Right lobe of liver (tissue), 6 donors: ENCODE measurements around the gene SGTA. TPM values are rescaled to one million over a fixed set of nuclear protein-coding genes. Genes with fewer than 3 reads are reported as not detected.

Experiments
- ATAC-seq, 4 donors: fragments of 200-7000 bp; cut with Tn5 transposase; one replicate each; pipeline ENCODE4 v1.9.1; 2020; ENCODE audit warnings: mild to moderate bottlenecking in 4 of 4, moderate library complexity in 4 of 4
- DNase-seq, 3 donors: peaks; one replicate each; pipeline ENCODE4 v3.0.0-alpha.2; 2020
- H3K27ac ChIP-seq, 3 donors: fragments of 200-600 bp; one replicate each; pipeline ENCODE4 v1.8.0; 2022
- H3K27me3 ChIP-seq, 2 donors: fragments of 200-600 bp; one replicate each; pipeline ENCODE4 v1.8.0; 2022
- H3K36me3 ChIP-seq, 4 donors: fragments of 200-600 bp; sonication (generic) in 1 of 4; one replicate each; pipeline versions ENCODE4 v1.5.1 to v1.8.0; 2017 to 2022; ENCODE audit warnings: control low read depth in 1 of 4
- H3K4me1 ChIP-seq, 4 donors: fragments of 200-600 bp; sonication (generic) in 1 of 4; one replicate each; pipeline versions ENCODE4 v1.5.1 to v1.8.0; 2017 to 2022; ENCODE audit warnings: control low read depth in 1 of 4
- H3K4me3 ChIP-seq, 3 donors: fragments of 200-600 bp; one replicate each; pipeline ENCODE4 v1.8.0; 2022
- H3K9me3 ChIP-seq, 4 donors: fragments of 200-600 bp; sonication (generic) in 1 of 4; one replicate each; pipeline versions ENCODE4 v1.5.1 to v1.8.0; 2017 to 2022; ENCODE audit warnings: control low read depth in 1 of 4
- POLR2A ChIP-seq: fragments of 450-650 bp; IDR thresholded peaks from one replicate; pipeline ENCODE4 v1.6.1; 2017; ENCODE audit warnings: antibody characterized with exemption, mild to moderate bottlenecking
- WGBS: methylation state at CpG from one replicate; pipeline ENCODE4 v1.1.6; 2018; ENCODE audit warnings: low coverage, low lambda C conversion rate; ENCODE audit not compliant: insufficient coverage; ENCODE audit errors: missing lambda C conversion rate; 5-methylcytosine and 5-hydroxymethylcytosine counted together
- intact Hi-C, 2 donors: fragments of 100-400 bp; cut with DNase I; formaldehyde crosslinking; loops; one replicate each; pipeline versions ENCODE4 v1.11.2 to v1.14.1; 2022
- total RNA-seq, 6 experiments: library from RNA; depleted of rRNA in 2 of 6; stranded (reverse); fragments of >200 nt in 2 of 6; fragmentation: NEBNext Ultra II Directional in 3 of 6; extraction: Animal tissue kit (Norgen Biotek cat#: 25700) in 3 of 6; gene quantifications; one replicate each; pipeline versions ENCODE4 v1.1.0 to v1.2.4, GENCODE V29; 2016 to 2023
- TF ChIP-seq, protein P1 (sequence below), 4 donors: fragments of 200-600 bp in 3 of 4; fragments of 450-650 bp in 1 of 4; IDR thresholded peaks; one replicate each; pipeline versions ENCODE4 v1.5.1 to v1.8.0; 2016 to 2022; ENCODE audit warnings: antibody characterized with exemption in 4 of 4, mild to moderate bottlenecking in 2 of 4
- donor health status: DM: no; HTN: yes; CAD: no.
- donor health status: DM: no; HTN: no; CAD: no.
- donor health status: DM: no; HTN: no; CAD: no.
- donor health status: DM: no; HTN: yes; CAD: no.
- donor health status: DM: no; HTN: yes; CAD: no.

Gene SGTA
- total RNA-seq, 6 experiments from 2014 or later = 21.5 to 41.7 (median 23.7) TPM

GRCh38 chr19:2782329-2782935, 641 bp downstream of the SGTA start:
- Histone ChIP-seq H3K27ac (peak overlapping the region; percentile 88 to 92 (median 88)), H3K4me1 (peaks cover 0 to 30% (median 3%) of the 10 kb centered on the region in 4 donors), H3K9me3 (no peaks in the 10 kb centered on the region), H3K36me3 (no peaks in the 10 kb centered on the region), H3K27me3 (no peaks in the 10 kb centered on the region), H3K4me3 (peak overlapping the region; percentile 99 to 100 (median 99))
- intact Hi-C loops = no loop called here
- WGBS = under 1% methylated on average over 17 of the region's 24 CpGs
- no peak for ATAC-seq
- DNase-seq = no peak
- TF ChIP-seq, protein P1, sequence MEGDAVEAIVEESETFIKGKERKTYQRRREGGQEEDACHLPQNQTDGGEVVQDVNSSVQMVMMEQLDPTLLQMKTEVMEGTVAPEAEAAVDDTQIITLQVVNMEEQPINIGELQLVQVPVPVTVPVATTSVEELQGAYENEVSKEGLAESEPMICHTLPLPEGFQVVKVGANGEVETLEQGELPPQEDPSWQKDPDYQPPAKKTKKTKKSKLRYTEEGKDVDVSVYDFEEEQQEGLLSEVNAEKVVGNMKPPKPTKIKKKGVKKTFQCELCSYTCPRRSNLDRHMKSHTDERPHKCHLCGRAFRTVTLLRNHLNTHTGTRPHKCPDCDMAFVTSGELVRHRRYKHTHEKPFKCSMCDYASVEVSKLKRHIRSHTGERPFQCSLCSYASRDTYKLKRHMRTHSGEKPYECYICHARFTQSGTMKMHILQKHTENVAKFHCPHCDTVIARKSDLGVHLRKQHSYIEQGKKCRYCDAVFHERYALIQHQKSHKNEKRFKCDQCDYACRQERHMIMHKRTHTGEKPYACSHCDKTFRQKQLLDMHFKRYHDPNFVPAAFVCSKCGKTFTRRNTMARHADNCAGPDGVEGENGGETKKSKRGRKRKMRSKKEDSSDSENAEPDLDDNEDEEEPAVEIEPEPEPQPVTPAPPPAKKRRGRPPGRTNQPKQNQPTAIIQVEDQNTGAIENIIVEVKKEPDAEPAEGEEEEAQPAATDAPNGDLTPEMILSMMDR (IDR thresholded peaks at IDR 0.05) = no peak
- TF ChIP-seq POLR2A = no peak

DNA sequence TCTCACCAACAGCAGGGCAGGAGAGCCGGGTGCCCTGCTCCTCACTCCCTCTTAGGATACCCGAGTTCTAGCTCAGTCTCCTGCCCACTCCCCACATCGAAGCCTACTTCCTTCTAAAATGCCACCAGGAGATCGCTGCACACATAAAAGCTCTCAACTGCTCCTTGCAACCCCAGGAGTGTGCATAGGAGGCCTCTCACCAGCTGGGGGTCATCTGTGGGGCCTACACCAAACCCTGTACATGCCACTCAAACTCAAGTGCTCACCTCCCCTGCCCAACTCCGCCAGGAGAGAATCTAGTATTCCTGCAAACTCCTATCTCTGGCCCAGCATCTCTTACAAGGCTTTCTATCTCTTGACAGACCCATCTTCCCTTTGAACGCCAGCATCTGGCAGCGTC, 2.8 kb downstream of the SGTA start:
- ATAC-seq (no peak), DNase-seq (no peak)
- Histone ChIP-seq H3K4me1 (peaks cover 0 to 32% (median 7%) of the 10 kb centered on the region in 4 donors), H3K36me3 (no peaks in the 10 kb centered on the region), H3K27ac (no peak overlapping the region), H3K4me3 (no peak overlapping the region), H3K27me3 (no peaks in the 10 kb centered on the region), H3K9me3 (no peaks in the 10 kb centered on the region)
- intact Hi-C loops = no loop called here
- TF ChIP-seq POLR2A = no peak
- TF ChIP-seq, protein P1 (IDR thresholded peaks at IDR 0.05) = no peak
- WGBS = 78% methylated on average over 7 of the region's 7 CpGs

- H3K4me3 ChIP-seq = no peak overlapping the region
- no peaks in the 10 kb centered on the region for H3K9me3 ChIP-seq
- intact Hi-C loops = no loop called here
- ATAC-seq (no peak), DNase-seq (no peak)
- peaks cover 0 to 34% (median 10%) of the 10 kb centered on the region in 4 donors for H3K4me1 ChIP-seq
- no peaks in the 10 kb centered on the region for H3K27me3 ChIP-seq
- TF ChIP-seq POLR2A = no peak
- TF ChIP-seq, protein P1 (IDR thresholded peaks at IDR 0.05) = no peak
- H3K36me3 ChIP-seq = no peaks in the 10 kb centered on the region
- H3K27ac ChIP-seq = no peak overlapping the region
- 82% methylated on average over 8 of the region's 14 CpGs for WGBS
Measured at GRCh38 chr19:2779121-2779740, 3.8 kb downstream of the SGTA start.

GRCh38 chr19:2777952-2778683, 5.0 kb downstream of the SGTA start:
- H3K9me3 ChIP-seq = no peaks in the 10 kb centered on the region
- H3K27me3 ChIP-seq = no peaks in the 10 kb centered on the region
- no peak overlapping the region for H3K27ac ChIP-seq
- 82% methylated on average over 11 of the region's 19 CpGs for WGBS
- no peaks in the 10 kb centered on the region for H3K36me3 ChIP-seq
- H3K4me1 ChIP-seq = peaks cover 0 to 29% (median 8%) of the 10 kb centered on the region in 4 donors
- DNase-seq = no peak
- ATAC-seq = no peak
- TF ChIP-seq, protein P1 (IDR thresholded peaks at IDR 0.05) = no peak
- no peak for TF ChIP-seq POLR2A
- H3K4me3 ChIP-seq = no peak overlapping the region
- intact Hi-C loops = no loop called here
